SU-DHL-6 (cell line): ENCODE data around the gene UBE2D4.

Experiments
- H2AFZ ChIP-seq: fragments of 200-600 bp; sonication (generic); 2 replicates; pipeline ENCODE4 v1.6.1; 2014; ENCODE audit warnings: low read depth, mild to moderate bottlenecking, moderate library complexity, mixed read lengths, antibody characterized with exemption, low read length; ENCODE audit not compliant: severe bottlenecking
- H3F3A ChIP-seq: fragments of 200-600 bp; shearing (Covaris generic); 2 replicates; pipeline ENCODE4 v1.6.0; 2016; ENCODE audit warnings: antibody characterized with exemption, mild to moderate bottlenecking; ENCODE audit not compliant: insufficient read depth
- H3K27ac ChIP-seq: fragments of 200-600 bp; sonication (generic); 2 replicates; pipeline ENCODE4 v1.5.1; 2016; ENCODE audit warnings: low read depth, mild to moderate bottlenecking, low read length, moderate library complexity, mixed read lengths
- H3K27me3 ChIP-seq: fragments of 200-600 bp; sonication (generic), shearing (Covaris generic); 2 replicates; pipeline ENCODE4 v1.6.0; 2014; ENCODE audit warnings: mild to moderate bottlenecking, low read length
- H3K36me3 ChIP-seq: fragments of 200-600 bp; sonication (generic); 2 replicates; pipeline ENCODE4 v1.6.1; 2014; ENCODE audit warnings: mild to moderate bottlenecking, low read length, mixed read lengths
- H3K4me2 ChIP-seq: fragments of 300-600, 200-600 bp; shearing (Covaris generic), sonication (generic); 2 replicates; pipeline ENCODE4 v1.6.0; 2014; ENCODE audit warnings: low read length, low read depth, mild to moderate bottlenecking; ENCODE audit not compliant: poor library complexity, severe bottlenecking
- H3K4me3 ChIP-seq: fragments of 200-600 bp; sonication (generic); 2 replicates; pipeline ENCODE4 v1.5.1; 2014; ENCODE audit warnings: antibody characterized with exemption, low read length, mild to moderate bottlenecking, mixed read lengths; ENCODE audit not compliant: insufficient read depth, poor library complexity, severe bottlenecking
- H3K79me2 ChIP-seq: fragments of 200-600 bp; sonication (generic); 2 replicates; pipeline ENCODE4 v1.6.1; 2014; ENCODE audit warnings: mild to moderate bottlenecking, low read length, moderate library complexity; ENCODE audit not compliant: insufficient read depth
- H3K9ac ChIP-seq: fragments of 200-600 bp; sonication (generic); 2 replicates; pipeline ENCODE4 v1.7.0; 2014; ENCODE audit warnings: mild to moderate bottlenecking, low read length
- H3K9me2 ChIP-seq: fragments of 200-600 bp; sonication (generic); replicated peaks from 2 replicates; pipeline ENCODE4 v1.6.1; 2014; ENCODE audit warnings: low read length; ENCODE audit not compliant: insufficient read depth
- H3K9me3 ChIP-seq: fragments of 200-600 bp; sonication (generic); 2 replicates; pipeline ENCODE4 v1.6.1; 2014; ENCODE audit warnings: low read length, mixed read lengths; ENCODE audit not compliant: insufficient read depth
- H4K20me1 ChIP-seq: fragments of 200-600 bp; sonication (generic); 2 replicates; pipeline ENCODE4 v1.6.1; 2014; ENCODE audit warnings: low read depth, mild to moderate bottlenecking, antibody characterized with exemption, low read length, moderate library complexity, mixed read lengths
- EZH2phosphoT487 ChIP-seq: fragments of 200-600 bp; sonication (generic), shearing (Covaris generic); conservative IDR thresholded peaks from 2 replicates; pipeline ENCODE4 v1.6.1; 2018; ENCODE audit warnings: mild to moderate bottlenecking, antibody characterized with exemption, low read length, moderate library complexity, mixed read lengths
- TF ChIP-seq, protein P1 (sequence below): fragments of 200-600 bp; sonication (generic); IDR thresholded peaks from one replicate; pipeline ENCODE4 v1.5.1; 2017; ENCODE audit warnings: antibody characterized with exemption, mild to moderate bottlenecking, low read length, moderate library complexity; ENCODE audit not compliant: insufficient read depth, poor library complexity, severe bottlenecking

UBE2D4 gene

GRCh38 chr7:43902542-43903054 lies 23.6 kb upstream of the UBE2D4 start:
- peaks cover 4% of the 10 kb centered on the region; the same call in 1 of the 2 replicates for H3K79me2 ChIP-seq
- H3K9me2 ChIP-seq = no peaks in the 10 kb centered on the region
- no peak overlapping the region for H2AFZ ChIP-seq
- H3K4me3 ChIP-seq = no peak overlapping the region
- H3K36me3 ChIP-seq = no peaks in the 10 kb centered on the region
- no peaks in the 10 kb centered on the region for H3K9me3 ChIP-seq
- H4K20me1 ChIP-seq = no peaks in the 10 kb centered on the region
- no peaks in the 10 kb centered on the region for H3K27me3 ChIP-seq
- no peak overlapping the region for H3K9ac ChIP-seq
- H3K27ac ChIP-seq = no peak overlapping the region
- H3F3A ChIP-seq = peaks cover 14% of the 10 kb centered on the region
- TF ChIP-seq, protein P1, sequence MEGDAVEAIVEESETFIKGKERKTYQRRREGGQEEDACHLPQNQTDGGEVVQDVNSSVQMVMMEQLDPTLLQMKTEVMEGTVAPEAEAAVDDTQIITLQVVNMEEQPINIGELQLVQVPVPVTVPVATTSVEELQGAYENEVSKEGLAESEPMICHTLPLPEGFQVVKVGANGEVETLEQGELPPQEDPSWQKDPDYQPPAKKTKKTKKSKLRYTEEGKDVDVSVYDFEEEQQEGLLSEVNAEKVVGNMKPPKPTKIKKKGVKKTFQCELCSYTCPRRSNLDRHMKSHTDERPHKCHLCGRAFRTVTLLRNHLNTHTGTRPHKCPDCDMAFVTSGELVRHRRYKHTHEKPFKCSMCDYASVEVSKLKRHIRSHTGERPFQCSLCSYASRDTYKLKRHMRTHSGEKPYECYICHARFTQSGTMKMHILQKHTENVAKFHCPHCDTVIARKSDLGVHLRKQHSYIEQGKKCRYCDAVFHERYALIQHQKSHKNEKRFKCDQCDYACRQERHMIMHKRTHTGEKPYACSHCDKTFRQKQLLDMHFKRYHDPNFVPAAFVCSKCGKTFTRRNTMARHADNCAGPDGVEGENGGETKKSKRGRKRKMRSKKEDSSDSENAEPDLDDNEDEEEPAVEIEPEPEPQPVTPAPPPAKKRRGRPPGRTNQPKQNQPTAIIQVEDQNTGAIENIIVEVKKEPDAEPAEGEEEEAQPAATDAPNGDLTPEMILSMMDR = no peak
- no peak for TF ChIP-seq EZH2phosphoT487
- no peak overlapping the region for H3K4me2 ChIP-seq

GRCh38 chr7:43904533-43905208 lies 21.6 kb upstream of the UBE2D4 start:
- Histone ChIP-seq H3K9me3 (no peaks in the 10 kb centered on the region), H3K9me2 (no peaks in the 10 kb centered on the region), H3K4me3 (no peak overlapping the region), H3K27ac (no peak overlapping the region), H2AFZ (no peak overlapping the region), H3F3A (peaks cover 17% of the 10 kb centered on the region), H4K20me1 (no peaks in the 10 kb centered on the region), H3K27me3 (no peaks in the 10 kb centered on the region), H3K36me3 (no peaks in the 10 kb centered on the region), H3K9ac (no peak overlapping the region), H3K79me2 (peaks cover 4% of the 10 kb centered on the region; the same call in 1 of the 2 replicates), H3K4me2 (no peak overlapping the region)
- TF ChIP-seq EZH2phosphoT487 = no peak
- TF ChIP-seq, protein P1 = no peak

- TF ChIP-seq, protein P1 = no peak
- no peak for TF ChIP-seq EZH2phosphoT487
- peak overlapping the region; percentile 53 for H3K4me3 ChIP-seq
- H3K9me3 ChIP-seq = no peaks in the 10 kb centered on the region
- H3K9ac ChIP-seq = peak overlapping the region; percentile 55
- no peaks in the 10 kb centered on the region for H3K9me2 ChIP-seq
- peaks cover 4% of the 10 kb centered on the region; the same call in 1 of the 2 replicates for H3K79me2 ChIP-seq
- H3K4me2 ChIP-seq = peak overlapping the region; percentile 61
- H4K20me1 ChIP-seq = no peaks in the 10 kb centered on the region
- no peaks in the 10 kb centered on the region for H3K36me3 ChIP-seq
- peak overlapping the region; percentile 37 for H2AFZ ChIP-seq
- H3K27me3 ChIP-seq = no peaks in the 10 kb centered on the region
- no peak overlapping the region for H3K27ac ChIP-seq
- peaks cover 17% of the 10 kb centered on the region for H3F3A ChIP-seq
Observed at GRCh38 chr7:43905209-43905946, 20.9 kb upstream of the UBE2D4 start.
